HG02938 (cell line): ENCODE measurements around the gene CCR9.

Experiments
- ATAC-seq: cut with Tn5 transposase; IDR thresholded peaks from one replicate; pipeline ENCODE4 v1.9.1; 2021; ENCODE audit warnings: mild to moderate bottlenecking, moderate library complexity; ENCODE audit not compliant: unreplicated experiment

The CCR9 gene

GRCh38 chr3:45950686-45951600, 64.6 kb downstream of the CCR9 start:
- no peak for ATAC-seq

- no peak for ATAC-seq
Observed at GRCh38 chr3:45951946-45952345, 65.6 kb downstream of the CCR9 start.

DNA sequence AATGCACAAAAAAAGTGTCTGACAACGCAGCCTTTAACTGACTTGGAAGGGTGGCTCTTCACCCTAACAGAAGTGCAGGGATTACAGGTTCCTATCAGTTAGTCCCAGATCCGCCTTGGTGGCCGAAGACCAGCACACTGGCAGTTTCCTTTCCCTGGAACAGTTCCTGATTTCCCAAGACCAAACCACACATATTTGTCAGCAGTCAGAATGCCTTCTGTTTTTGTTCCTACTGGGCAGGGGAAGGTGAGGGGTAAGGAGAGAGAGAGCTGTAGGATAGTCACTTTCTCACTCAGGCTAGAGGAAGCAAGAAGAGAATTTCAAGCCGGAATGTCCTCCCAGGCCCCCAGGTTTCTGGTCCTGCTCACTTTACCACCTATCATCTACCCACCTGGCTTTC, 66.1 kb downstream of the CCR9 start:
- no peak for ATAC-seq
